Tibial nerve (tissue), 4 donors: ENCODE data around the gene YARS2. TPM values are rescaled to one million over a fixed set of nuclear protein-coding genes. Genes with fewer than 3 reads are reported as not detected.
"Not testable (repeated sequence)": the region's sequence is repeated elsewhere in the genome, so short reads cannot be mapped to it uniquely, and the experiment has no call there.

ENCODE experiments used
- DNase-seq, 2 donors: peaks; one replicate each; pipeline ENCODE4 v3.0.0-alpha.2; 2019; ENCODE audit warnings: low spot score in 2 of 2
- H3K27ac ChIP-seq, 4 donors: fragments of 200-600 bp; sonication (generic) in 3 of 4; one replicate each; pipeline ENCODE4 v1.5.1; 2017 to 2019; ENCODE audit warnings: mild to moderate bottlenecking in 1 of 4
- H3K27me3 ChIP-seq, 2 donors: fragments of 200-600 bp; sonication (generic) in 1 of 2; one replicate each; pipeline versions ENCODE4 v1.5.1 to v1.6.0; 2017 to 2019
- H3K36me3 ChIP-seq, 3 donors: fragments of 200-600 bp; sonication (generic); one replicate each; pipeline ENCODE4 v1.5.1; 2018 to 2019
- H3K4me1 ChIP-seq, 4 donors: fragments of 200-600 bp; sonication (generic) in 3 of 4; one replicate each; pipeline ENCODE4 v1.5.1; 2017 to 2019
- H3K4me3 ChIP-seq, 4 donors: fragments of 200-600 bp; sonication (generic) in 3 of 4; one replicate each; pipeline ENCODE4 v1.5.1; 2017 to 2019; ENCODE audit warnings: mild to moderate bottlenecking in 1 of 4, moderate library complexity in 1 of 4
- H3K9me3 ChIP-seq, 4 donors: fragments of 200-600 bp; sonication (generic) in 3 of 4; one replicate each; pipeline ENCODE4 v1.5.1; 2017 to 2019
- CTCF ChIP-seq, 5 experiments: fragments of 200-600 bp in 3 of 5; fragments of 450-650 bp in 2 of 5; sonication (generic) in 3 of 5; IDR thresholded peaks; one replicate each; pipeline ENCODE4 v1.5.1; 2016 to 2019; ENCODE audit warnings: antibody characterized with exemption in 5 of 5, mild to moderate bottlenecking in 3 of 5, moderate library complexity in 2 of 5
- EP300 ChIP-seq, 2 donors: sonication (generic); formaldehyde crosslinking; IDR thresholded peaks; one replicate each; pipeline ENCODE4 v1.6.1; 2017; ENCODE audit warnings: antibody characterized with exemption in 2 of 2, mild to moderate bottlenecking in 1 of 2
- POLR2A ChIP-seq, 2 donors: fragments of 450-650 bp; IDR thresholded peaks; one replicate each; pipeline ENCODE4 v1.6.1; 2017; ENCODE audit warnings: antibody characterized with exemption in 2 of 2, mild to moderate bottlenecking in 2 of 2, moderate library complexity in 2 of 2
- WGBS, 2 donors: methylation state at CpG; one replicate each; pipeline ENCODE4 v1.1.5; 2018; 5-methylcytosine and 5-hydroxymethylcytosine counted together
- total RNA-seq, 4 donors: library from RNA; depleted of rRNA; stranded (reverse); fragments of >200 nt; gene quantifications; one replicate each; pipeline ENCODE4 v1.1.0, GENCODE V29; 2016

YARS2 gene
- total RNA-seq, 4 donors from 2014 or later: 16.3 to 38.7 (median 28.3) TPM

GRCh38 chr12:32705783-32706182 is 49.9 kb downstream of the YARS2 start:
- H3K4me1 ChIP-seq: peaks cover 0 to 3% (median 0%) of the 10 kb centered on the region in 4 donors
- DNase-seq: no peak
- H3K4me3 ChIP-seq: no peak overlapping the region
- H3K27me3 ChIP-seq: no peaks in the 10 kb centered on the region
- TF ChIP-seq POLR2A (IDR thresholded peaks at IDR 0.05) (no peak), CTCF (IDR thresholded peaks at IDR 0.05) (no peak), EP300 (IDR thresholded peaks at IDR 0.05) (no peak)
- no peaks in the 10 kb centered on the region for H3K9me3 ChIP-seq
- H3K27ac ChIP-seq: no peak overlapping the region
- peaks cover 0 to 30% (median 0%) of the 10 kb centered on the region in 3 donors for H3K36me3 ChIP-seq

GRCh38 chr12:32702946-32703345 is 52.8 kb downstream of the YARS2 start:
- Histone ChIP-seq H3K4me3 (no peak overlapping the region), H3K27me3 (no peaks in the 10 kb centered on the region), H3K9me3 (no peaks in the 10 kb centered on the region), H3K27ac (no peak overlapping the region), H3K36me3 (peaks cover 0 to 8% (median 0%) of the 10 kb centered on the region in 3 donors), H3K4me1 (peaks cover 0 to 8% (median 0%) of the 10 kb centered on the region in 4 donors)
- no peak for TF ChIP-seq POLR2A (IDR thresholded peaks at IDR 0.05)
- TF ChIP-seq CTCF (IDR thresholded peaks at IDR 0.05): no peak
- no peak for TF ChIP-seq EP300 (IDR thresholded peaks at IDR 0.05)
- DNase-seq: no peak
- 67 to 84% methylated on average over 1 of the region's 1 CpG for WGBS, 2 donors

GRCh38 chr12:32702473-32702872 is 53.2 kb downstream of the YARS2 start:
- TF ChIP-seq POLR2A (IDR thresholded peaks at IDR 0.05): no peak
- no peak for TF ChIP-seq CTCF (IDR thresholded peaks at IDR 0.05)
- no peak for TF ChIP-seq EP300 (IDR thresholded peaks at IDR 0.05)
- no peaks in the 10 kb centered on the region for H3K9me3 ChIP-seq
- no peak for DNase-seq

GRCh38 chr12:32699437-32699836 is 56.3 kb downstream of the YARS2 start:
- H3K9me3 ChIP-seq: not testable (repeated sequence)

More at GRCh38 chr12:32702473-32702872, 53.2 kb downstream of the YARS2 start:
- Histone ChIP-seq H3K36me3 (peaks cover 0 to 8% (median 0%) of the 10 kb centered on the region in 3 donors), H3K4me1 (peaks cover 0 to 8% (median 0%) of the 10 kb centered on the region in 4 donors), H3K4me3 (no peak overlapping the region), H3K27me3 (no peaks in the 10 kb centered on the region), H3K27ac (no peak overlapping the region)

GRCh38 chr12:32698285-32698684 is 57.4 kb downstream of the YARS2 start:
- Histone ChIP-seq H3K36me3 (peaks cover 0 to 21% (median 0%) of the 10 kb centered on the region in 3 donors), H3K27me3 (no peaks in the 10 kb centered on the region), H3K9me3 (no peaks in the 10 kb centered on the region), H3K4me3 (no peak overlapping the region), H3K27ac (no peak overlapping the region), H3K4me1 (peaks cover 0 to 5% (median 0%) of the 10 kb centered on the region in 4 donors)
- 58 to 59% methylated on average over 2 of the region's 2 CpGs for WGBS, 2 donors
- DNase-seq: no peak
- TF ChIP-seq POLR2A (IDR thresholded peaks at IDR 0.05): no peak
- no peak for TF ChIP-seq EP300 (IDR thresholded peaks at IDR 0.05)
- no peak for TF ChIP-seq CTCF (IDR thresholded peaks at IDR 0.05)

More at GRCh38 chr12:32699437-32699836, 56.3 kb downstream of the YARS2 start:
- H3K27ac ChIP-seq, H3K4me3 ChIP-seq, DNase-seq, H3K4me1 ChIP-seq, H3K27me3 ChIP-seq: not testable (repeated sequence)
- peaks cover 0 to 21% (median 0%) of the 10 kb centered on the region in 3 donors for H3K36me3 ChIP-seq
- 75 to 83% methylated on average over 8 of the region's 8 CpGs for WGBS, 2 donors

- Histone ChIP-seq H3K9me3 (no peaks in the 10 kb centered on the region), H3K27me3 (no peaks in the 10 kb centered on the region), H3K27ac (no peak overlapping the region), H3K36me3 (peaks cover 0 to 21% (median 0%) of the 10 kb centered on the region in 3 donors), H3K4me1 (peaks cover 0 to 5% (median 0%) of the 10 kb centered on the region in 4 donors), H3K4me3 (no peak overlapping the region)
- WGBS, 2 donors: 77 to 100% methylated on average over 1 of the region's 1 CpG
- DNase-seq: no peak
- TF ChIP-seq EP300 (IDR thresholded peaks at IDR 0.05) (no peak), POLR2A (IDR thresholded peaks at IDR 0.05) (no peak), CTCF (IDR thresholded peaks at IDR 0.05) (no peak)
Measured at GRCh38 chr12:32697445-32697844, 58.3 kb downstream of the YARS2 start.
